GM10266 (cell line): ENCODE measurements around the gene PLN.

Experiments used
- DNase-seq: peaks from one replicate; pipeline ENCODE4 v3.0.0; 2012; ENCODE audit errors: extremely low spot score
- TF ChIP-seq, protein P1 (sequence below): IDR thresholded peaks from 2 replicates; pipeline ENCODE4 v1.5.1; 2012; ENCODE audit warnings: mild to moderate bottlenecking, low read depth; ENCODE audit not compliant: control insufficient read depth, insufficient read depth; ENCODE audit errors: missing control alignments

Gene PLN

DNA sequence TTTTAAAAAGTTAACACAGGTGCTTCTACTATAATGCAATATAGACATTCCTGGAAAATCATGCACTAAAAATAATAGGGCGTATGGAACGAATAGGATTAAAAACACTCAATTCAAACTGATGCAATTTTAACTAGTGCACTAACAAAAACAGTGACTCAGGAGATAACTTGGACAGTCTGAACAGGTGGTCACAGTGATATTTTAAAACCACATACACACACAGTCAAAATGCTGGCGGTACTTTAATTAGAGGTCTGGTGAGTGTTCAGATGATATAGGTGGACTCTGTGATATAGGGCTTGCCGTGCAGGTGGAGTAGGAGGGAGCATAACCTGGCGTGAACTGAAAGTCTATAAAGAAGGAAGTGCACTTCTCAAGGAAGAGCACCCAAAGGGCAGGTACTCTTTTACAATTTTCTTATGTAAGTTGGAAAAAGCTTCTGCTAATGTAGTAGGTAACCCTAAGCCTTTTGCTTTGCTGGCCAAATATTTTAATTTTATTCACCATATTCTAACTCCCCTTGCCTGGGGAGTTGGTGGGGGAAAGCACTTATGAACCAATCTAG lies 41.9 kb upstream of the PLN start:
- no peak for DNase-seq

DNA sequence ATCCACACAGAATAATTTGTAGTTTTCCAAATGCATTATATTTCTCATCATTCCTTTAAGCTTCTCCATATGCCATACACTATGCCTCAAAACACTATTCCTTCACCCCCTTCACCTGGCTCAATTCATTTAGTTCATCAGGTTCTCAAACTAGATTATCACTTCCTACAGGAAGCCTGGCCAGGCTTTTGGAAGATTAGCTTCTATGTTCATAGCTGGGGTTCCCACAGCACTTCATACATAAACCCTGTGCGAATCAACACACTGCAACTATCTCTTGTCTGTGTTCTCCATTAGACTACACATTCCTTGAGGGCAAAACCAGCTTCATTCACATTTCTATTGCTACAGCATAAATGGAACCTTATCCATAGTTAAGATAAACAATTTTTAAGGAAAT lies 40.5 kb upstream of the PLN start:
- no peak for DNase-seq
- TF ChIP-seq, protein P1, sequence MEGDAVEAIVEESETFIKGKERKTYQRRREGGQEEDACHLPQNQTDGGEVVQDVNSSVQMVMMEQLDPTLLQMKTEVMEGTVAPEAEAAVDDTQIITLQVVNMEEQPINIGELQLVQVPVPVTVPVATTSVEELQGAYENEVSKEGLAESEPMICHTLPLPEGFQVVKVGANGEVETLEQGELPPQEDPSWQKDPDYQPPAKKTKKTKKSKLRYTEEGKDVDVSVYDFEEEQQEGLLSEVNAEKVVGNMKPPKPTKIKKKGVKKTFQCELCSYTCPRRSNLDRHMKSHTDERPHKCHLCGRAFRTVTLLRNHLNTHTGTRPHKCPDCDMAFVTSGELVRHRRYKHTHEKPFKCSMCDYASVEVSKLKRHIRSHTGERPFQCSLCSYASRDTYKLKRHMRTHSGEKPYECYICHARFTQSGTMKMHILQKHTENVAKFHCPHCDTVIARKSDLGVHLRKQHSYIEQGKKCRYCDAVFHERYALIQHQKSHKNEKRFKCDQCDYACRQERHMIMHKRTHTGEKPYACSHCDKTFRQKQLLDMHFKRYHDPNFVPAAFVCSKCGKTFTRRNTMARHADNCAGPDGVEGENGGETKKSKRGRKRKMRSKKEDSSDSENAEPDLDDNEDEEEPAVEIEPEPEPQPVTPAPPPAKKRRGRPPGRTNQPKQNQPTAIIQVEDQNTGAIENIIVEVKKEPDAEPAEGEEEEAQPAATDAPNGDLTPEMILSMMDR: no peak

More for the DNA sequence above, 41.9 kb upstream of the PLN start:
- TF ChIP-seq, protein P1: no peak

DNA sequence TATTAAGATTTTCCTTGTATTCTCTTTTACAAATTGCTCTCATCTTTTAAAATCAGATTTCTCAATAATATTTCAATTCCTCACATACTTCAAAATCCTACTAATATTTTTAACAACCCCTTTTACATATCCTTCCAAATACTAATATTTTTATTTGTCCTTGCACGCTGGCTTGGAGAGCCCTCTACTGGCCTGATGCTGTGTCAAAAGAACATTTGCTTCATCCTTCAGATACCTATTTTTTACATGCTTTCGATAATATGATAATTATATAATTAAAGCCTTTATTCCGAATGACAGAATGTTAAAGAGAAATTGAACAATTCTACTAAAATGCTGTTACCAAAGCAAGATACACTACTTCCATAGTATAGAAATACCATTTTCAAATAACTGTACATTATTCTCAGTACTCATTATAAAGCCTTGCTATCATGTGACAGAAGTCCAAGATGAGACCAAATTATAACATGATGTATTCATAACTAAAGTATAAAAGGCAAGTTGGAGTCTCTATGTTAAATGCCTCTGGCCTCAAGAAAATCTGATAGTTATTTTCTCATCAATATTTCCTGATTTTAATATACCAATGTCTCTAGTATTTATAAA lies 39.0 kb upstream of the PLN start:
- DNase-seq: no peak
- TF ChIP-seq, protein P1: peak; percentile 62

DNA sequence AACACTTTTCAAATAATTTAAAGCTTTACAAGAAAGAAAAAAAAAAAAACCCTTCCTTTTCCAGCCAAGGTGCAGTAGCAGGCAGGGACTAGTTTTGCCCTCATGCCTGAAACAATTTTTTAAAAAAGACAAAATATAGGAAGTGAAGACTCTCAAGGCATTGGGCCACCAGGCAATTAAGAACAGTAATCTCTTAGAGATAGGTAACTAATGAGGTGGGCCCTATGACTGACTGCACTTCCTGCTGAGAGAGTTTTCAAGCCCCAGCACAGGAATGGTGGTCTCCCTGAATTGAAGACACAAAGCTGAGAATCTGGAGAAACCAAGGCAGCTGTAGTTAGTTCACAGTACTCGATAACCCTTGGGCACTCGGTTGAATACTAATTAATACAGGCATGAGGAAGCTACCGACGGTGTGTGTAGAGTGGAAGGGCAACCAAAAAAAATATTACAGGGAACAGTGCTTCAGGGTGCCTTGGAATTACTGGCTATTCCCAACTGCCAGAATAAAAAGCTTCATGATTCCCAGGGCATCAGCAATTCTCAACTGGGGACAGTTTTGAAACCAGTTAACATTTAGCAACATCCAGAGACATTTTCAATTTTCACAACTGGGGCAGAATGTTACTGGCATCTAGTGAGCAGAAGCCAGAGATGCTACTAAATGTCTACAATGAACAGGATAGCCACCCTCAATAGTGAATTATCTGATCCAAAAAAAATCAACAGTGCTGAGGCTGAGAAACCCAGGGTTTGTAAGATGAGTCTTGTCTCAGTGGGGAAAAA lies 36.0 kb upstream of the PLN start:
- TF ChIP-seq, protein P1: no peak

DNA sequence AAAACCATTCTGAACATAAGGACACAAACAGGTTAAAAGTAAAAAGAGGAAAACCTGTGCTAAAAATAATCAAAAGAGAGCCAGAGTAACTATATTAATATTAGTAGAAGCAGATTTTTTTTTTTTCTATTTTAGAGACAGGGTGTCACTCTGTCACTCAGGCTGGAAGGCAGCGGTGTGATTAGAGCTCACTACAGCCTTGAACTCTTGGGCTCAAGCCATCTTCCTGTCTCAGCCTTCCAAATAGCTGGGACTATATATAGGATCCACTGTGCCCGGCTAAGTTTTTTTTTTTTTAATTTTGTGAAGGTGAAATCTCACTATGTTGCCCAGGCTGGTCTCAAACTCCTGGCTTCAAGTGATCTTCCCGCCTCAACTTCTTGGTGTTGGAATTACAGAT lies 33.4 kb upstream of the PLN start:
- DNase-seq: no peak
- TF ChIP-seq, protein P1: no peak

More for the DNA sequence above, 36.0 kb upstream of the PLN start:
- DNase-seq: no peak

DNA sequence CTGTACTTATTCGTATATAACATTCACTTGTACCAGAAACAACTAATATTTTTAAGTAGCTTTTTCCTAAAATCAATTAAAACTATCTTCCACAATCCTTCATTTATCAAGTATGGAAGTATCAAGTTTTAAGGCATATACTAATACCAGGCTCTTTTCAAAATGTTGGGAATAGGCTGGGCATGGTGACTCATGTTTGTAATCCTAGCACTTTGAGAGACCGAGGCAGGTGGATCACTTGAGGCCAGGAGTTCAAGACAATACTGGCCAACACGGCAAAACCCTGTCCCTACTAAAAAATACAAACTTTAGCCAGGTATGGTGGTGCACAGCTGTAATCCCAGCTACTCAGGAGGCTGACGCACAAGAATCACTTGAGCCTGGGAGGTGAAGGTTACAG lies 25.7 kb upstream of the PLN start:
- no peak for DNase-seq
- TF ChIP-seq, protein P1: no peak

DNA sequence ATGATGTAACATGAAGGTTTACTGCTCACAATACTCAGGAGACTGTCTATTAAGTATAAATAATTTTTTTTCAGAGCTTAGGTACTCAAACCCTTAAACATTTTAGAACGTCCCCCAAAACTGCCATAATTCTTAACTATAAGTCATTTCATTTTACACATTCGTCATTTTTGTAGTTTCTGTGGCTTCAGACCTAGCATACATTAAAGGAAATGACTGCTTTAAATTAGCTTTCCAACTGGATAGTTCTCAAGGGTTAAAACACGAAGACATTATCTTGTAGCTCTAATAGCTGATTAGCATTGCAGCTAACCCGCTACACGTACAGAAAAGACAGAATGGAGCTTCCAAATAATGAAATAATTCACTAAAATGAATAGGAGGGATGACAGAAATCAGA lies 24.9 kb upstream of the PLN start:
- DNase-seq: no peak
- TF ChIP-seq, protein P1: no peak
